Thoracic aorta (tissue), 2 donors: Measurements from ENCODE around the gene SH3PXD2A. TPM values are rescaled to one million over a fixed set of nuclear protein-coding genes. Genes with fewer than 3 reads are reported as not detected.

Experiments used
- ATAC-seq: fragments of 150-250 bp; one replicate; pipeline ENCODE4 v1.8.0; 2017; ENCODE audit warnings: low read depth; ENCODE audit not compliant: insufficient number of reproducible peaks, low FRiP score
- DNase-seq: peaks from one replicate; pipeline ENCODE4 v3.0.0-alpha.2; 2020; ENCODE audit warnings: low spot score
- H3K27ac ChIP-seq, 2 donors: fragments of 200-600 bp; sonication (generic); 1 replicate in 1 of 2; 2 replicates in 1 of 2; pipeline ENCODE4 v1.5.1; 2016; ENCODE audit warnings: mild to moderate bottlenecking in 2 of 2, moderate library complexity in 2 of 2
- H3K27me3 ChIP-seq: fragments of 200-600 bp; sonication (generic); replicated peaks from 2 replicates; pipeline ENCODE4 v1.6.0; 2016; ENCODE audit warnings: mild to moderate bottlenecking; ENCODE audit not compliant: insufficient read depth
- H3K36me3 ChIP-seq: fragments of 200-600 bp; sonication (generic); one replicate; pipeline ENCODE4 v1.5.1; 2016
- H3K4me1 ChIP-seq, 2 donors: fragments of 200-600 bp; sonication (generic); 1 replicate in 1 of 2; 2 replicates in 1 of 2; pipeline versions ENCODE4 v1.5.1 to v1.6.0; 2016; ENCODE audit warnings: low read depth in 2 of 2, mild to moderate bottlenecking in 1 of 2; ENCODE audit not compliant: control insufficient read depth in 1 of 2
- H3K4me3 ChIP-seq: fragments of 200-600 bp; sonication (generic); 2 replicates; pipeline ENCODE4 v1.5.1; 2016; ENCODE audit warnings: mild to moderate bottlenecking
- H3K9me3 ChIP-seq: fragments of 200-600 bp; sonication (generic); 2 replicates; pipeline ENCODE4 v1.5.1; 2016
- CTCF ChIP-seq: fragments of 200-600 bp; sonication (generic); IDR thresholded peaks from one replicate; pipeline ENCODE4 v1.5.1; 2019; ENCODE audit warnings: antibody characterized with exemption
- total RNA-seq, 2 donors: library from RNA; depleted of rRNA; stranded (reverse); fragments of >200 nt; gene quantifications; one replicate each; pipeline versions ENCODE4 v1.1.0 to v1.2.3, GENCODE V29; 2016

The SH3PXD2A gene
- total RNA-seq, 2 donors from 2014 or later, result 28.3 to 51.5 TPM

- peaks cover 25 to 62% of the 10 kb centered on the region in 2 donors for H3K4me1 ChIP-seq
- no peaks in the 10 kb centered on the region for H3K27me3 ChIP-seq
- ATAC-seq, result no peak
- no peak overlapping the region for H3K27ac ChIP-seq
- H3K4me3 ChIP-seq, result peak overlapping the region; percentile 8
- H3K36me3 ChIP-seq, result no peaks in the 10 kb centered on the region
- no peaks in the 10 kb centered on the region for H3K9me3 ChIP-seq
- no peak for TF ChIP-seq CTCF
- DNase-seq, result no peak
Measured at GRCh38 chr10:103839872-103840739, 15.3 kb downstream of the SH3PXD2A start.

GRCh38 chr10:103839519-103839871, 15.9 kb downstream of the SH3PXD2A start:
- Histone ChIP-seq H3K9me3 (no peaks in the 10 kb centered on the region), H3K27ac (no peak overlapping the region), H3K4me1 (peaks cover 30 to 64% of the 10 kb centered on the region in 2 donors), H3K27me3 (no peaks in the 10 kb centered on the region), H3K4me3 (no peak overlapping the region), H3K36me3 (no peaks in the 10 kb centered on the region)
- ATAC-seq (no peak), DNase-seq (no peak)
- no peak for TF ChIP-seq CTCF

- ATAC-seq, result no peak
Measured at GRCh38 chr10:103838862-103839518, 16.4 kb downstream of the SH3PXD2A start.

GRCh38 chr10:103838070-103838395, 17.3 kb downstream of the SH3PXD2A start:
- no peak for TF ChIP-seq CTCF
- Histone ChIP-seq H3K27ac (no peak overlapping the region), H3K4me3 (no peak overlapping the region), H3K9me3 (no peaks in the 10 kb centered on the region), H3K4me1 (peaks cover 18 to 60% of the 10 kb centered on the region in 2 donors), H3K27me3 (no peaks in the 10 kb centered on the region), H3K36me3 (no peaks in the 10 kb centered on the region)
- DNase-seq, result no peak
- no peak for ATAC-seq

More at GRCh38 chr10:103838862-103839518, 16.4 kb downstream of the SH3PXD2A start:
- Histone ChIP-seq H3K4me3 (no peak overlapping the region), H3K9me3 (no peaks in the 10 kb centered on the region), H3K36me3 (no peaks in the 10 kb centered on the region), H3K27me3 (no peaks in the 10 kb centered on the region), H3K27ac (peak overlapping the region in 1 of 2 donors; percentile 14), H3K4me1 (peaks cover 27 to 64% of the 10 kb centered on the region in 2 donors)
- no peak for TF ChIP-seq CTCF
- DNase-seq, result no peak

GRCh38 chr10:103837370-103838069, 17.9 kb downstream of the SH3PXD2A start:
- ATAC-seq (no peak), DNase-seq (no peak)
- no peaks in the 10 kb centered on the region for H3K36me3 ChIP-seq
- no peak for TF ChIP-seq CTCF
- no peaks in the 10 kb centered on the region for H3K27me3 ChIP-seq
- no peaks in the 10 kb centered on the region for H3K9me3 ChIP-seq
- no peak overlapping the region for H3K4me3 ChIP-seq
- H3K4me1 ChIP-seq, result peaks cover 18 to 56% of the 10 kb centered on the region in 2 donors
- no peak overlapping the region for H3K27ac ChIP-seq
